Ectodermal cell (in vitro differentiated cells): ENCODE results near the gene RBM47. TPM values are rescaled to one million over a fixed set of nuclear protein-coding genes. Genes with fewer than 3 reads are reported as not detected.

ENCODE experiments used
- H3K27ac ChIP-seq: 2 replicates; pipeline ENCODE4 v1.7.0; 2013; ENCODE audit warnings: mild to moderate bottlenecking, low read depth, low read length; ENCODE audit not compliant: insufficient read depth, poor library complexity, severe bottlenecking
- H3K27me3 ChIP-seq: 2 replicates; pipeline ENCODE4 v1.7.0; 2013; ENCODE audit warnings: mild to moderate bottlenecking, low read length; ENCODE audit not compliant: insufficient read depth, control insufficient read depth, poor library complexity, severe bottlenecking
- H3K36me3 ChIP-seq: one replicate; pipeline ENCODE4 v1.7.0; 2013; ENCODE audit warnings: low read length; ENCODE audit not compliant: control insufficient read depth, insufficient read depth
- H3K4me1 ChIP-seq: one replicate; pipeline ENCODE4 v1.7.0; 2013; ENCODE audit warnings: low read length; ENCODE audit not compliant: control insufficient read depth, insufficient read depth
- H3K4me3 ChIP-seq: 2 replicates; pipeline ENCODE4 v1.7.0; 2013; ENCODE audit warnings: low read depth, low read length, control low read depth; ENCODE audit not compliant: insufficient read depth
- H3K9me3 ChIP-seq: 2 replicates; pipeline ENCODE4 v1.7.0; 2013; ENCODE audit warnings: mild to moderate bottlenecking, low read length, moderate library complexity; ENCODE audit not compliant: control insufficient read depth
- WGBS, 2 experiments: methylation state at CpG; one replicate each; pipeline ENCODE4 v1.1.7; 2013; ENCODE audit warnings: missing lambda C conversion rate in 2 of 2; 5-methylcytosine and 5-hydroxymethylcytosine counted together
- polyA plus RNA-seq, 4 experiments: library from polyadenylated mRNA; stranded (reverse); fragments of 50-300 nt; gene quantifications; one replicate each; pipeline ENCODE4 v1.2.3, GENCODE V29; 2013

The RBM47 gene
- 1.9 TPM for polyA plus RNA-seq (2013, experiment 1 of 4)
- 2.4 TPM for polyA plus RNA-seq (2013, experiment 2 of 4)
- polyA plus RNA-seq (2013, experiment 3 of 4), result 0.91 TPM
- polyA plus RNA-seq (2013, experiment 4 of 4), result 1.2 TPM

- H3K36me3 ChIP-seq, result no peaks in the 10 kb centered on the region
- H3K9me3 ChIP-seq, result no peaks in the 10 kb centered on the region
- H3K4me3 ChIP-seq, result peak within 1 kb of the TSS; percentile 48
- H3K4me1 ChIP-seq, result peaks cover 22% of the 10 kb centered on the region
- no peak within 1 kb of the TSS for H3K27ac ChIP-seq
- peaks cover 45% of the 10 kb centered on the region for H3K27me3 ChIP-seq
- 0% methylated on average over 53 of the region's 53 CpGs for WGBS, 2 experiments
These were observed at the start of gene RBM47 for GRCh38 chr4:40629401-40630334. RBM47 (minus strand) TSS chr4:40629864; CDS start chr4:40438893, 190,971 bp downstream.

GRCh38 chr4:40678421-40678820 lies 48.8 kb upstream of the RBM47 start:
- Histone ChIP-seq H3K36me3 (no peaks in the 10 kb centered on the region), H3K4me1 (peaks cover under 1% of the 10 kb centered on the region), H3K27me3 (no peaks in the 10 kb centered on the region), H3K4me3 (no peak overlapping the region), H3K27ac (no peak overlapping the region), H3K9me3 (no peaks in the 10 kb centered on the region)
- WGBS, 2 experiments, result 92% methylated on average over 6 of the region's 6 CpGs

- H3K27me3 ChIP-seq, result no peaks in the 10 kb centered on the region
- peaks cover 7% of the 10 kb centered on the region for H3K4me1 ChIP-seq
- H3K4me3 ChIP-seq, result no peak overlapping the region
- H3K36me3 ChIP-seq, result no peaks in the 10 kb centered on the region
- no peaks in the 10 kb centered on the region for H3K9me3 ChIP-seq
- WGBS, 2 experiments, result 73 to 80% methylated on average over 6 of the region's 6 CpGs
- H3K27ac ChIP-seq, result no peak overlapping the region
These were observed 45.5 kb upstream of the RBM47 start for GRCh38 chr4:40675166-40675565.

- peak overlapping the region; percentile 85 for H3K27ac ChIP-seq
- no peaks in the 10 kb centered on the region for H3K9me3 ChIP-seq
- WGBS, 2 experiments, result 46 to 53% methylated on average over 15 of the region's 15 CpGs
- H3K27me3 ChIP-seq, result no peaks in the 10 kb centered on the region
- no peaks in the 10 kb centered on the region for H3K36me3 ChIP-seq
- peaks cover 7% of the 10 kb centered on the region for H3K4me1 ChIP-seq
- no peak overlapping the region for H3K4me3 ChIP-seq
These were observed 43.2 kb upstream of the RBM47 start for GRCh38 chr4:40672528-40673522.

GRCh38 chr4:40669504-40669903 lies 39.8 kb upstream of the RBM47 start:
- 90 to 91% methylated on average over 8 of the region's 8 CpGs for WGBS, 2 experiments
- Histone ChIP-seq H3K9me3 (no peaks in the 10 kb centered on the region), H3K36me3 (no peaks in the 10 kb centered on the region), H3K27ac (no peak overlapping the region), H3K27me3 (no peaks in the 10 kb centered on the region), H3K4me3 (no peak overlapping the region), H3K4me1 (peaks cover 7% of the 10 kb centered on the region)

- Histone ChIP-seq H3K9me3 (no peaks in the 10 kb centered on the region), H3K36me3 (no peaks in the 10 kb centered on the region), H3K4me1 (no peaks in the 10 kb centered on the region), H3K27me3 (no peaks in the 10 kb centered on the region), H3K27ac (no peak overlapping the region), H3K4me3 (no peak overlapping the region)
These were observed 36.2 kb upstream of the RBM47 start for GRCh38 chr4:40665842-40666241.

- H3K4me3 ChIP-seq, result no peak overlapping the region
- WGBS, 2 experiments, result 88 to 89% methylated on average over 9 to 10 of the region's 10 CpGs
These were observed 33.4 kb upstream of the RBM47 start for GRCh38 chr4:40662962-40663604.

GRCh38 chr4:40661803-40662202 lies 32.1 kb upstream of the RBM47 start:
- 57 to 59% methylated on average over 4 of the region's 4 CpGs for WGBS, 2 experiments
- Histone ChIP-seq H3K9me3 (no peaks in the 10 kb centered on the region), H3K27ac (no peak overlapping the region), H3K27me3 (no peaks in the 10 kb centered on the region), H3K4me3 (no peak overlapping the region), H3K36me3 (no peaks in the 10 kb centered on the region), H3K4me1 (no peaks in the 10 kb centered on the region)

More at GRCh38 chr4:40662962-40663604, 33.4 kb upstream of the RBM47 start:
- Histone ChIP-seq H3K27me3 (no peaks in the 10 kb centered on the region), H3K36me3 (no peaks in the 10 kb centered on the region), H3K4me1 (no peaks in the 10 kb centered on the region), H3K27ac (no peak overlapping the region), H3K9me3 (no peaks in the 10 kb centered on the region)

- 87 to 89% methylated on average over 9 of the region's 9 CpGs for WGBS, 2 experiments
- no peaks in the 10 kb centered on the region for H3K36me3 ChIP-seq
- H3K4me3 ChIP-seq, result no peak overlapping the region
- H3K4me1 ChIP-seq, result peaks cover 3% of the 10 kb centered on the region
- H3K9me3 ChIP-seq, result no peaks in the 10 kb centered on the region
- H3K27me3 ChIP-seq, result no peaks in the 10 kb centered on the region
- H3K27ac ChIP-seq, result no peak overlapping the region
These were observed 26.7 kb upstream of the RBM47 start for GRCh38 chr4:40656201-40656863.
